HG02798 (cell line): Measurements from ENCODE around the gene STYXL1.

Experiments used
- ATAC-seq: cut with Tn5 transposase; IDR thresholded peaks from one replicate; pipeline ENCODE4 v1.9.1; 2021; ENCODE audit warnings: mild to moderate bottlenecking; ENCODE audit not compliant: unreplicated experiment, poor library complexity

The STYXL1 gene

DNA sequence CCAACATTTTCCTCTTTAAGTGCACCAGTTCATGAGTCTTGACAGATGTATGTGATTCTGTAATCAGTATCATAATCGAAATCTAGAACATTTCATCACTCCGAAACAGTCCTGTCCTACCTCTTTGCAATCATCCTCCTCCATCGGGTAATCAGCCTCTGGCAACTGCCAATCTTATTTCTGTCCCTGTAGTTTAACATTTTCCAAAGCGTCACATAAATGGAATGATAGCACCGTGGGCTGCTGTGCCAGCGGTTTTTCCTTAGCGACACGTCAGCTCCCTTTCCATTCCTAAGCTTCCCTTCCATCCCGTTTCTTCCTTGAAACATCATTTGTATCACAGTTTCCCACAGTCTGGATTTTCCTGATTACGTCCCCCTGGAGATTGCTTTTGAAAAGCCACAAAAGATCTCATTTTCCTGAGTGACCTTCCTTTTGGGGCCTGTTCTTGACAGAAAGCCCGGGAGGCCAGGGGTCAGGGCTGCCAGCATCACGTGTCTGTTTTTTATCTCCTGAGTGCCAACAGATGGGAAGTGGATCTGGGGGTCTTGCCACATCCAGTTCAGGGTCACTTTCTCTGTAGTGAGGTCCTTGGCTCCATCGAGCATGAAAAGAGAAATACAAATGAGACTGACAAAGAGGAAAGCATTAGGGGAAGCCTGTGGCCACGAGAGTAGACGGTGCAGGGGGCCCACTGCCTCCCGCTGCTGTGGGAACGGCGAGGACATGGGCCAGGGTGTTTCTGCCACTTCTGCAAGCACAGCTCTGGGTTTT, 85.0 kb downstream of the STYXL1 start:
- ATAC-seq, result no peak

DNA sequence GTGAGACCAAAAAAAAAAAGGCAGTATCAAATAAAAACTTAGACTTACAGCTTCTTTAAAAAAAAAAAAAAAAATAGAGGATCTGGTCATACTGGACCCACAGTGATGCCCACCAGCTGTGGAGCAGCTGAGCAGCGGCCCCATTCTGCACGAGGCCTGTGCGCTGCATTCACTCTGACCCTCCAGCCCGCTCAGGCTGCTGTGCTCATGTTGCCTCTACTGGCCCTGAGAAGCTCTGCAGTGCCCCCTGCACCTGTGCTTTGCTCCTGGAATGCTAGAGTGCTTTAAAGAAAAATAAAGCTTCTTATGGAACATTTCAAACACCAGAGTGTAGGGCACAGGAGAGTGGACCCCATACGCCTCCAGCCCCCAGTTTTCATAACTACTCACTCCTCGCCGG, 86.6 kb downstream of the STYXL1 start:
- ATAC-seq, result no peak

DNA sequence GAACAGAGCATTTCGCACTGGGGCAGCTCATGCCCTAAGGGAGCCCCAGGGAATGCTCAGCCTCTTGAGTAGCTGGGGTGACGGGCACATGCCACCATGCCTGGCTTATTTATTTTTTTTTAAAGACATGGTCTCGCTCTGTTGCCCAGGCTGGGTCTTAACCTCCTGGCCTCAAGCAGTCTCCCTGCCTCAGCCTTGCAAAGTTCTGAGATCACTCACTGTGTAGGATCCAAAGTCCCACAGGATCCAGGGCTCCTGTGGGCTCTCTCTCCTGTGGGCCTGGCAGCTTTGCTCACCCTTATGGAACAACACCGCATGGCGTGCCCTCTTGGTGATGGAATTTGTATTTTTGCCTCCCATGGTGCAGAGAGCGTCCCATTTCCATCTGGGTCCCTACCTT, 87.4 kb downstream of the STYXL1 start:
- ATAC-seq, result no peak

DNA sequence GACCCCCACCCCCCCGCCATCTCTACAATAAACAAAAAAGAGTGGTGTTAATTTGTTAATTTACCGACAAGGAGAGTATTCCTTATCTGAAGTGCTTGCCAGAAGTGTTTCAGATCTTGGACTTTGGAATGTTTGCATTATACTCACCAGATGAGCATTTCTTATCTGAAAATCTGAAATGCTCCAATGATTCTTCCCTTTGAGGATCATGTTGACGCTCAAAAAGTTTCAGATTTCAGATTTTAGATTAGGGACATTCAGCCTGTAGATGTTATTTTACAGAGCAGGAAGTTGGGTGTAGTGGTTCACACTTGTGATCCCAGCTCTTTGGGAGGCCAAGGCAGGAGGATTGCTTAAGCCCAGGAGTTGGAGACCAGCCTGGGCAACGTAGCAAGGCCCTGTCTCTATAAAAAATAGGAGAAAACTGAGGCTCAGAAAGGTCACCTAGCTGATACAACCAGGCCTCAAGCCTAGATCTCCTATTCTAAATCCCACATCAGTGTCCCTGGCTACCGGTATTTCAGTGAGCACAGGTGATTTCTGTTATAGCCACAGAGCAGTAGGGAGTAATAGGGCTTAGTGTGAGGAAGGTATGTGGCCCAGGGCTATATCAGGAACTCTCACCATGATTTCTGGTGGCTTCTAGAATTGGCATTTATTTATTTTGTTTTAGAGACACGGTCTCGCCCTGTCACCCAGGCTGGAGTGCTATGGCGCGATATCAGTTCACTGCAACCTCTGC, 88.8 kb downstream of the STYXL1 start:
- no peak for ATAC-seq

DNA sequence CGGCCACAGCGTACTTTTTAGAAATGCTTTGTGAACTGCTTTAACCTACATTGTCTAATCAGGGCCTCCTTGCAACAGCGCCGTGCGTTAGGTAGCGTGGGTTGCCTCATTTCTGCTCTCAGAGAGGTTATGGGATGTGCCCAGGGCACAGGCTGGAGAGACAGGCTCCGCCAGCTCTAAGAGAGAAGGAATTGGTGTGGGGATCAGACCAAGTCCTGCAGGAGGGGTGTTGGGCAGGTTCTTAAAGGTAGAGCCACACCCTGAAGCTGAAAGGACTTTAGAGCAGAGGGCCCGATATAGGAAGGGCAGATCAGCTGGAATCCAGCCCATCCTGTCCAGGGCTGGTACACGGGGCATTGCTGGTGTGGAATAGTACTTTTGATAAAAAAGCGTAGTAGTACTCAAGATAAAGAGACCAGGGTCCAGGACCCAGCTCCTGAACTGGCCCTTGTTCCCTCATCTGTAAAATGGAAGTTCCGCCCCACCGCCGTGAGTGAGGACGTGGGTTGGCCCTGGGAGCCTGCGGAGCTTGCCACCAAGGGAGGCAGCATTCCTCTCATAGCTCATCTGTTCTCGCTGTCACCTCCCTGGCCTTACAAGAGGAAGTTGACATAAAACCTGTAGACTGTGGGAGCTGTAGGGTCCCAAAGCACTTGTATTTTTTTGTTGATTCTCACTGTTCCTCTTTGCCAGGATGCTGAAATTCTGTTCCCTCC, 90.6 kb downstream of the STYXL1 start:
- no peak for ATAC-seq

DNA sequence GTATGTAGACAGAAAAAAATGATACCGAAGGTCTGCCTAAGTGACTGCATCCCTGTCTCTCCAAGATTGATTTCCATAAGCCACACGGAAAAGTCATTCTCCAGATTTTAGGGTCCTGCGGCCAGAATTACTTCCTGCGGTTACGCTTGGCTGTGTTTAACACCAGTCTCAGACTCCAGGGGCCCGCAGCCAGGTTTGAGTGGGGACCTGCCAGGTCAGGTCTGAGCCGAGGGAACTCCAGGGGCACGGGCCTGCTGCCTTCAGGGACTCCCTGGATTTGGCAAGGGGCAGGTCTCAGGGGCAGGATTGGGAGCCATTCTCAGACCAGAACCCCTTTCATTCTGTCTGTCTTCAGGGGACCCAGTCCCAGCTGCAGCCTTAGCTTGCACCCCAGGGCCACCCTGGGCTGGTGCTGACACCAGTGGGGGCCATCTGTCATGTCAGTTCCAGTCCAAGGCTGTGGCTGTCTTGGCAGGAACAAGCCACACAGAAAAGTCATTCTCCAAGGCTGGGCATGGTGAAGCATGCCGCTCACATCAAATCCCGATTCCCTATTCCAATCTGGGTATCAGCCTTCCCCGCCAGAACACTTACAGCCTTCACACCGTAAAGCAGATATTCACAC, 92.4 kb downstream of the STYXL1 start:
- no peak for ATAC-seq

DNA sequence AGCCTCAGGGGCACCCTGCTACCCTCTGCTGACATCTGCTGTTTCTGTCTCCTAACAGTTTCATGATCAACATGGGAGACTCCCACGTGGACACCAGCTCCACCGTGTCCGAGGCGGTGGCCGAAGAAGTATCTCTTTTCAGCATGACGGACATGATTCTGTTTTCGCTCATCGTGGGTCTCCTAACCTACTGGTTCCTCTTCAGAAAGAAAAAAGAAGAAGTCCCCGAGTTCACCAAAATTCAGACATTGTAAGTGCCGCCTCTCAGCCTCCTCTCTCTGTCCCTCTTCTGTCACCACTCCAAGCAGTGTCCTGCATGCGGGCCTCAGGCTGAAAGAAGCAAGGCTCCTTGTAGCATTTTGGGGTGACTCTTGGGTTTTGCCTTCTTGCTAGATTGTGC, 93.9 kb downstream of the STYXL1 start:
- no peak for ATAC-seq

DNA sequence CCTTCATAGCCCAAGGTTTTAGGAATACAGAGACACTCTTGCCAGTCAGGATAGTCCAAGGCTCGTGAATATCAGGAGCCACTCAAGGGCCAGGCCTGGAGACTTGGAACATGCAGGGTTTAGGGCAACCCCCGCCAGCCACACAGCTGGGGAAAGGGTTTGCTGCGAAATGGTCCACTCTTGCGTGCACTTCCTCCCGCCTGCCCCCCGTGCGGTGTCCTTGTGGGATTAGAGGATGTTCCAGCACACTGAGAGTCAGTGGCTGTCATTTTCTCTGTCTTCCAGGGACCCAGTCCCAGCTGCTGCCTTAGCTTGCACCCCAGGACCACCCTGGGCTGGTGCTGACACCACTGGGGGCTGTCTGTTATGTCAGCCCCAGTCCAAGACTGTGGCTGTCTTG, 94.4 kb downstream of the STYXL1 start:
- no peak for ATAC-seq

DNA sequence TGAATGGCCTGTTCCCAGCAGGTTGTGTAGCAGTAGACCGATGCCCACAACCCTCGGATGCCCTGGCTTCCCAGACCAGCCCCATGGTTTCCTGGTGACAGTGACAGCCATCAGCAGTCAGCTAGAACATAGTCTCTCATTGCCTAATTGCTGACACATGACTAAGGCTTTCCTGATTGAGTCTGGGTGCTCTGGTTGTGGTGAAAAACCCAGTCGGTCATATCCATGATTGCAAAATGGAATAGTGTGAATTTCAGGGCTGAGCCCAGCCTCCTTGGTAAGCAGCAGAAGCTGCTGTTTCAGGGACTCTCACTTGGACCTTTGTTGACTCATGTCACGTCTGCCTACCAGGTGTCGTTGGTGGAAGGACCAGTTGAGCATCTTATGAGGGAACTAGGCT, 96.3 kb downstream of the STYXL1 start:
- ATAC-seq, result no peak

DNA sequence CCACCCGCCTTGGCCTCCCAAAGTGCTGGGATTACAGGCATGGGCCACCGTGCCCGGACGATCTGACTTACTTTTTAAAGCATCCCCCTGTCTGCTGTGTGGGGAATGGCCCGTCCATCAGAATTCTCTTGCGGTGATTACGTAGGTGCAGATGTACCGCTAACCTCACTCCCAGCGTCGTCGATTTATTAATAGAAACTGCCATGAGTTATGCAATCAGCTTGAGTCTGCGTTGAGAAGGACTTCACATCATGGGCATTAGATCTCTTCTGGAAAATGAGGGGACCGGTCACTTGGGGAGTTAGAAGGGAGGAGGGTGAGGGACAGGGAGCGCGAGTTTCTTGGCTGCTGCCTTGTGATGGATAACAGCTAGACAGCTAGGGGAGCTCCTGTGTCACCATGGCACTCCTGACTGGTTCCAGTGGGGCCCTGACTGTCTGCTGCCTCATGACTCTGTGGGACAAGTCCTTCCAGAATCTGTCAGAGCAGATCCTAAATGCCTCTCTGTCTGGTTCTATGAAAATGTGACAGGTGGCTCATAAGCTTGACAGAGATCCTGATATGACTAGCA, 97.6 kb downstream of the STYXL1 start:
- no peak for ATAC-seq

DNA sequence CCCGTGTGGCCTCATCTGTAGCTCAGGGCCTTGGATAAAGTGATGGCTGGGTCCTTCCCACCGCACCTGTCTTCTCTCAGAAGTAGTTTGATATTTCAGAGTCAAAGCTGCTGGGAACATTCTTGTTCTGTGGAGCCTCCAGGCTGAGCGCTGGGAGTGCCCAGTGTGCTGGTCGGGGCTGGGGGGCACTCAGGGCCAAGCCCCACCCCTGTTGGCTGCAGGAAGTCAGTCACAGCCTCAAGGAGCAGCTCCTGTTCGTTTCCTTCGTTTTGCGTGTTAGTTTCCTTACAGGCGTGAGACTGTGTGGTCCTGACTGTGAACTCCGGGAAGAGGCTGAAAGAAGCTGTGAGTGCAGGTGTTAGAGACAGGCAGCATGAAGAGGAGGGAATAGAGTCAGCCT, 99.6 kb downstream of the STYXL1 start:
- ATAC-seq, result no peak
